HPDE6-E6E7 (cell line): ENCODE results near the gene FAM170B.

Source experiments
- DNase-seq: peaks from one replicate; pipeline ENCODE4 v3.0.0; 2011; ENCODE audit warnings: missing footprints; ENCODE audit errors: extremely low spot score

Gene FAM170B

DNA sequence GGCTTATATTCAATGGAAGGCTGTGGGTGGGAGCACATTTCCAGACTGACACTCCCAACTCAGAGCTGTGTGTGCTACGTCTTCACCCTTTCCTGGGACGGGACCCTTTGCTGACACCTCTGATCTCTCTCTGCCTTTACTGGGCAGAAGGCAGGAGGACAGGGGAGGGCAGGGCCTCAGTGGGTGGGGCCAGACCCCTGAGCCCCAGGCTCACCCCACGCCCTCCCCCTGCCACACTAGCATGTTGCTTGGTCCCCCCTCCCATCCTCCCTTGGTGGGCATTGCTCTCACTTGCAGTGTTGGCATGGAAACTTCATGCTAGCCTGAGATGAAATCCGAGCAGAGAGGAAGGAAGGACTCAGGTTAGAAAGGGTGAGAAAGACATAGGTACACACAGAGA, 36.0 kb upstream of the FAM170B start:
- DNase-seq: no peak

- DNase-seq: no peak
Observed at GRCh38 chr10:49168831-49169500, 35.1 kb upstream of the FAM170B start.

DNA sequence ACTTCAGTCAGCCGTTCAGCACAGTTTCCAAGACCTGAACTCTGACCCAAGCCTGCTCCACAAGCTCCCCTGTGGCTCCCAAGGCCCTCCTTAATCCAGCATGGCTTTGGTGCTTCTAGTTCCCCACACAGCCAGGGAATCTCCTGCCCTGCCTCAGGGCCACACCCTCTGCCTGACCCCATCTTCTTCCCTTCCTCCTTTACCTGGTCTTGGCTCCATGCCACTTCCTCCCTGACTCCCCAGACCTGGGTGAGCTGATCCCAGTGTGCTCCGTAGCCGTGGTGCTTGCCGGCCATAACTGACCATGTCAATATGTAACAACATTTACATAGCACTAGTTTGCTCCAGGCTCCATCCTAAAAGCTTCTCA, 34.3 kb upstream of the FAM170B start:
- no peak for DNase-seq

DNA sequence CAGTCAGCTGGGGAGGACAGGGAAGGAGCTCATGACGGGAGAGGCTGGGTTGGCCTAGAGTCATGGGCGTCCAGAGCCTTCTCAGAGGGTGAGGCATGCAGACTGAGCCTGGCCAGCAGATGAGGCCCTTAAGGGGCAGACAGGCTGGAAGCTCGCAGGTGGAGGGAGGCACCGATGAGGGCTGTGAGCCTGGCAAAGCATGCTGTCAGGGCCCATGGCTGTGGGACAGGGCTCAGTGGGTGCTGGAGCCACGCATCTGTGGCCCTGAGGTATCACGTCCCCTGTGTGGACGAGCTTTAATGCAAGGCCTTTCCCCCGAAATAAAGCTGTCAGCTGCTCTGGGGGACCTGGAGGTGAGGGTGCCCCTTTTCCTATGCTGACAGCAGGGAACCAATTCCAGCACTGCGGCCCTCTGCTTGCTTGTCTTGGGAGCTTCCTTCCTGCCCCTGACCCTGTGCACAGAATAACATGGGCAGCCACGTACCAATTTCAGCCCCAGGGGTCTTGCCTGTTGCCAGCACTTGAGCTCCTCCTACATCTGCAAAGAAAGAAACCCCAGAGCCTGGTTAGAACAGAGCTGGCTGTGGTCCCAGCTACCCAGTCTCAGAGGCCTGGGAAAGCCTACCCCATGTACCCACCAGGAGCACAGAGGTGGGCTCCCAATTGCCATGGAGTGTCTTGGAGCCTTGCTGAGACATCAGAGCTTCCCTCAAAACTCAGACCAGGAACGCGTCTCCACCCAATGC, 33.8 kb upstream of the FAM170B start:
- DNase-seq: no peak

GRCh38 chr10:49166484-49167400, 32.9 kb upstream of the FAM170B start:
- DNase-seq: no peak

DNA sequence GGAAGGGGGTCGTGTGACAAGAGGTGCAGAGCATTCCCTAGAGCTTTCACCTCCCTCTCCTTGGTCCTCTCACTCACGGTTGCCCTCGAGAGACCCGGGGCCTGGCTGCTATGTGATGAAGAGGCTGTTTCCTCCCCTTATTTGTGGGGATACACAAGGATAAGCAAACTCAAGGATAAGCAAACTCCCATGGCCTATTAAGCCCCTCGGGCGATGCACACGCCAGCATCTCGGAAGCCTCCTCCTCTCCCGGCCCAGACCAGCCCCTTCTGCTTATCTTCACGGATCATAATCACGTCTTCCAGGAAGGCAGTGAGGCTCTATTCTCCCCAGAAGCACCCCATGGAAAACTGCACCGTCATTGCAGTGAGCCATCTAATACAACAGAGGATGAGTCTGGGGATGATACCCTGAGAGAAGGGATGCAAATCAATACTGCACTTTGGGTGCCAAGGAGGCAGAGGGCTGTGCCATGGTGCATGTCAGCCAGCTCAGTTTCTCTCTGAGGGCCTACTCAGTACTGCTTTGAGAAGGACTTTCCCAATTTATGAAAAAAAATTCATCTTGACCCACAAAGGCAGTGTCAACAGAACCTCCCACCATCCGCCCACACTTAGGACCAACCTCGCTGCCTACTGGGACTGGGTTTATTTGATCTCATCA, 32.1 kb upstream of the FAM170B start:
- DNase-seq: no peak

GRCh38 chr10:49165259-49165658, 31.4 kb upstream of the FAM170B start:
- DNase-seq: no peak

- DNase-seq: no peak
Observed at GRCh38 chr10:49164559-49165188, 30.9 kb upstream of the FAM170B start.

DNA sequence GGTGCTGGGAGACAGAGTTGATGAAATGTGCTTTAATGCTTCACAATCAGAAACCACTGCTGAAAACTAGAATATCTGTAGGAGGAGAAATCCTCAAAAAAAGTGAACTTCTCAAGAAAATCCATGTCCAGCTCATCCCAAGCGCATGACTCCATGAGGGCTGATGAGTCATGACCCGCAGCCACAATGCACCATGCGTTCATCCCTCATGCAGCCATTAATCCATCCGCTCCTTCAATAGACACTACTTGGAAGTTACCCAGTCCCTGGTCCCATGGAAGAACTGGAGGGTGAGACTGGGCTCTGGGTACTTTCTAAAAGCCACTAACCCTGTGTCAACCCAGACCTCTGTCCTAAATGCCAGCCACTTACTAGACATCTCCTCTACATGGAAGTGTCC, 29.9 kb upstream of the FAM170B start:
- DNase-seq: no peak

GRCh38 chr10:49162761-49163310, 29.0 kb upstream of the FAM170B start:
- DNase-seq: no peak

GRCh38 chr10:49162063-49162462, 28.2 kb upstream of the FAM170B start:
- DNase-seq: no peak

DNA sequence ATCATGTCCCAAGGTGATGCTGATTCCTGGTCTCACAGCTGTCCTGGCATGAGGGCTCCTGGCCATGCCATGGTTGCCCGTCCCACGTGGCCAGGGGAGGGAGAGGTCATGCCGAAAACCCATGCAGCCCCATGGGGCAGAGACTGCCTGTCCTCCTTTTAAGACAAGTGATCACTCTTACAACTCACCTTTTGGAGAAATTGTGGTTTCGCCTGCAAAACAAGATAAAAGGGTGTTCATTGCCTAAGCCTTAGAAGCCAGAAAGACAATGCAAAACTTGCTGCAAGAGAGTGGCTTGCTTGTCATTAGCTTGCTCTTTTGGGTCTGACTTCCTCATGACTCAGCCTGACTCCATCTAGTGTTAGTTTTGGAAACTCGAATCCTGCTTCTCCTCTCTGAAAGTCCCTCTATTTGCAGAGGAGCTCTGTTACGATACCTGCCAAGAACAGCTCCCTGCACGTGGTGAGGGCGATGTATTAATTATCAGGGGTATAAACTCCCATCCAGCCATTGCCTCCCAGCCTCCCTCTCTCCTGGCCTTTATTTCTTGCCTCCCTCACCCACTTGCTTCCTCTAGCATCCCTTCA, 27.7 kb upstream of the FAM170B start:
- no peak for DNase-seq

DNA sequence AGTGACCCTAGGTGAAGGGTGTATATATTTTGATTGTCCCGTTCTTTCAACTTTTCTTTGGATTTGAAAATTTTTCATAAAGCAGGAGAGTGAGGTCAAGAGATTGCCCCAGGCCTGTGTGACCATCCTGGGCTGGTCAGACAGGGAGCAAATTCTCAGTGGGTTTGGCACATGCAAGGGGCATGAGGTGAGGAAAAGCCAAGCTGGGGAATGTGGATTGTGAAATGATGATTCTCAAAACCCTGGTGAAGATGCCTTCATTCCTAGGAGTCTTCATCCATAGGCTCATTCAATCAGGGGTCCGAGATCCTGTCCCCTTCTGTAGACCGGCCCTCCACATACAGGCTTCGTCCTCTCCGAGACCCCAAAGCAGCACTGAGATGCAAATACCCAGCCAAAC, 27.0 kb upstream of the FAM170B start:
- DNase-seq: no peak

- no peak for DNase-seq
Observed at GRCh38 chr10:49160110-49160509, 26.3 kb upstream of the FAM170B start.

DNA sequence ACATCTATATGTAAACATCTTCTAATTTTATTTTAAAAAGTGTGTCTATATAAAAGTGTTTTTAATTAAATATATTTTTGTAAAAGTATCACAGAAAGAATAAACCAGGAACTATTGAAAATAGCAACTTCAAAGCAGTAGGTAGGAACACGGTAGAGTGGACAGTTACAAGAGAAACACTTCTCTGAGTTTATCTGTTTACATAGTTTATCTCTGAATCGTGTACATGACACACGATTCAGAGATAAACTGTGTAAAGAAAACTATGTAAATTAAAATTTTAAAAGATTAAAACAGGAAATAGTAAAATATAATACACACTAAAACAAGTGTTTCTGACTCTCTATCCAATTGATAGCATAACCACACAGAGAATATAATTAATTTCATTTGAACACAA, 25.1 kb upstream of the FAM170B start:
- DNase-seq: no peak

- DNase-seq: no peak
Observed at GRCh38 chr10:49158404-49158803, 24.6 kb upstream of the FAM170B start.

GRCh38 chr10:49157229-49157628, 23.4 kb upstream of the FAM170B start:
- no peak for DNase-seq

- DNase-seq: no peak
Observed at GRCh38 chr10:49154641-49155040, 20.8 kb upstream of the FAM170B start.

DNA sequence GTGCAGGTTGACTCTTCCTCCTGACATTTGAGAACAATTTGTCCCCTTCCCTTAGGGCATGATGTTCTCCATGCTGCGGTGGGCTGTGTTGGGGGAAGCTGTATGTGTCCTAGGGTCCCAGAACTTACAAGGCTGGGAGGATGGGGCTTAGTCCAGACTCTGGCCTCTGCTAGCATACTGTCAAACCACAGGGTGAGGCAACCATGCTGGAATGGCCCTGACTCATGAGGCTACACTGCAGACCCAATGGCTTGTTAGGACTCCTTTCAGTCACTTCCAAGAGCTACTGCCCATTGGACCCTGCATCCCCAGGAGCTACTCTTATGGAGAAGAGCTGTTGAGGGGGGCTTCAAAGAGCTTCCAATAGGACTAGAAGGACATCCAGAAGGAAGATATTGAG, 20.1 kb upstream of the FAM170B start:
- DNase-seq: no peak

DNA sequence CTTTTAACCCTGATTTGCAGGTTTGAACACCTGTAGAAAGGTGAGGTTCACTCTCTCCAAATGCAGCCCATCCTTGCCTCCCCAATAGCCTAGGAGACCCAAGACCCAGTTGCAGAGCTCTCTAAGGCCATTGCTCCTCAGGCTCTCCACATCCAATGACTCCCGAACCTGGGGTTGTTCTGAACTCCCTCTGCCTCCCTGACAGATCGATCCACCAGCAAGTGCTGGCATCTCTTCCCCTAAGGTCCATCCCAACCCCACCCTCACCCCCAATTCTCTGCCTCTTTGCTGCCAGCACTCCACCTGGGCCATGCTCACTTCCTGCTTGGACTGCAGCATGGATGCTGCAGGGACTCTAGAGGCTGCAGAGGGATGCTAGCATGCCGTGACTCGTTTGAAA, 19.3 kb upstream of the FAM170B start:
- DNase-seq: no peak

- DNase-seq: no peak
Observed at GRCh38 chr10:49152663-49153062, 18.8 kb upstream of the FAM170B start.
